Measurements from ENCODE around the gene KMT2E. TPM values are rescaled to one million over a fixed set of nuclear protein-coding genes. Genes with fewer than 3 reads are reported as not detected.
"Not testable (repeated sequence)": the region's sequence is repeated elsewhere in the genome, so short reads cannot be mapped to it uniquely, and the experiment has no call there.

The KMT2E gene
- total RNA-seq, 6 experiments from 2014 or later = 39.7 to 53.4 (median 50.1) TPM

DNA sequence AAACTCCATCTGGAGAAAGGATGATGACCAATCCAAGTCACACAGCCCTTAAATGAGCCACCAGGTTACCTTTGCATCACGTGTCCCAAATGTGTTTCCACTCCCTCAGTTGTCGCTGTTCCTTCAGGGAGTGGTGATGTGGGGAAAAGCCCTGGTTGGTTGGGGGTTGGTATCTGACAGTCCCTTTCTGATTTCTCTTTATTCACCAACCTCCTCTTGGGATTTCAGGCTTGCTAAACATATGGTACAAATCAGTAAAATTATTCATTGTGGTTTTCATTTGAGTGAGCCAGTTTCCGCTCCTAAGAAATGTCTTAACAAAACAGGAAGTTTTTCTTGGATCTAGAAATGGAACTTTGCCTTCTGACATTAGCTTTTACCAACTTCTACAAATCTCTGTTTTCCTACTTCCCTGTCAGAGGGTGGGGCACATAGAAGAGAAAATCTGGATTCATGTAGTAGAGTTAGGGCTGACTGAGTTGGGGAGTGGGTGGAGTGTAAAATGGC, 40.0 kb upstream of the KMT2E start:
- Mint-ChIP-seq H3K4me3 (peak overlapping the region; percentile 65), H3K27ac (peak overlapping the region; percentile 97), H3K9me3 (no peaks in the 10 kb centered on the region), H3K27me3 (ENCODE audit: insufficient read depth) (peaks cover 3% of the 10 kb centered on the region; the same call in 1 of the 2 replicates), H3K36me3 (ENCODE audit: low read depth) (peaks cover 21% of the 10 kb centered on the region), H3K4me1 (ENCODE audit: low read depth) (peaks cover 71% of the 10 kb centered on the region)
- TF ChIP-seq, protein P1, sequence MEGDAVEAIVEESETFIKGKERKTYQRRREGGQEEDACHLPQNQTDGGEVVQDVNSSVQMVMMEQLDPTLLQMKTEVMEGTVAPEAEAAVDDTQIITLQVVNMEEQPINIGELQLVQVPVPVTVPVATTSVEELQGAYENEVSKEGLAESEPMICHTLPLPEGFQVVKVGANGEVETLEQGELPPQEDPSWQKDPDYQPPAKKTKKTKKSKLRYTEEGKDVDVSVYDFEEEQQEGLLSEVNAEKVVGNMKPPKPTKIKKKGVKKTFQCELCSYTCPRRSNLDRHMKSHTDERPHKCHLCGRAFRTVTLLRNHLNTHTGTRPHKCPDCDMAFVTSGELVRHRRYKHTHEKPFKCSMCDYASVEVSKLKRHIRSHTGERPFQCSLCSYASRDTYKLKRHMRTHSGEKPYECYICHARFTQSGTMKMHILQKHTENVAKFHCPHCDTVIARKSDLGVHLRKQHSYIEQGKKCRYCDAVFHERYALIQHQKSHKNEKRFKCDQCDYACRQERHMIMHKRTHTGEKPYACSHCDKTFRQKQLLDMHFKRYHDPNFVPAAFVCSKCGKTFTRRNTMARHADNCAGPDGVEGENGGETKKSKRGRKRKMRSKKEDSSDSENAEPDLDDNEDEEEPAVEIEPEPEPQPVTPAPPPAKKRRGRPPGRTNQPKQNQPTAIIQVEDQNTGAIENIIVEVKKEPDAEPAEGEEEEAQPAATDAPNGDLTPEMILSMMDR (IDR thresholded peaks at IDR 0.05) = no peak
- DNase-seq = peak; percentile 84

DNA sequence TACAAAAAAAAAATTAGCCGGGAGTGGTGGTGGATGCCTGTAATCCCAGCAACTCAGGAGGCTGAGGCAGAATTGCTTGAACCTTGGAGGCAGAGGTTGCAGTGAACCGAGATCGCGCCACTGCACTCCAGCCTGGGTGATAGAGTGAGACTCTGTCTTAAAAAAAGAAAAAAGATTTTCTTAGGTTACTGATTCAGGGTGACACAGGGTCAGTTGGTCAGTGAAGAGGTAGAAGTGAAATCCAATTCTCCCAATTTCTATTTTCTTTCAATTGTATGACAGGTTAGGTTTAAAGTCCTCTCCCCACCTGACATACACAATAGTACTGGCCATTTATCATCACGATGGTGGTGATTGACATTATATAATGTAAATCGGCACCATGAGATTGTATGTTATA, 38.5 kb upstream of the KMT2E start:
- H3K27me3 Mint-ChIP-seq (ENCODE audit: insufficient read depth); DNase-seq; H3K9me3 Mint-ChIP-seq; H3K4me3 Mint-ChIP-seq: not testable (repeated sequence)
- Mint-ChIP-seq H3K4me1 (ENCODE audit: low read depth) (peaks cover 82% of the 10 kb centered on the region), H3K36me3 (ENCODE audit: low read depth) (peaks cover 21% of the 10 kb centered on the region), H3K27ac (peak overlapping the region; percentile 49)

DNA sequence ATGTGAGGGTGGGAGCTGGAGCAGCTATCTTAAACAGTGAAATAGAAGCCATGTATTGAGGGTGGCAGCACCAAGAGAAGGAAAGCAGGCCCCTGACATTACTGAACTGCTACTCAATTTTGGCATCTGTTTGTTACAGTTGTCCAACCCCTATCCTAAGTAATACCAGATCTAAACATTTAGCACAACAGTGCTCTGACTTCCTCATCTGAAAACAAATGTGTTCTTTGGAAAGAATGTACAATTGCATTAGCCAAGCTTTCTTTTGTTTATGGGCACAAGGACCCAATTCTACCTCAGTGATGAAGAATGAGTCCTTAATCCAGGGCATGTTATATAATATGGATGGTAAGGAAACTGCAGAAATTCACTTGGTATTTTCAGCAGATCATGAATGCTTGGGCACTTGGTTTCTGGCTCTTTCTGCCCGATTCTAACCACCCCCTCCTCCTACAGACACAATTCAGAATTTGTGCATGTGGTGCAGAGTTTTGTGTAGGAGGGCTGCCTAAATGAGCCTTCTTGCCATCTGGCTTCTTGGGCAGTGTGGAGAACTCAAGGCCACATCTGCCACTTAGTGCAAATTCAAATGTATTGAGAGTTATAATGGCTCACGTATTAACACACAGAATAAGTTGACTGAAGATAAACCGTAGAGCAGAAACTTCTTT, 36.9 kb upstream of the KMT2E start:
- H3K27me3 Mint-ChIP-seq (ENCODE audit: insufficient read depth) = peaks cover 5% of the 10 kb centered on the region; the same call in 1 of the 2 replicates
- peak overlapping the region; percentile 81 for H3K27ac Mint-ChIP-seq
- no peak for DNase-seq
- H3K4me1 Mint-ChIP-seq (ENCODE audit: low read depth) = peaks cover 82% of the 10 kb centered on the region
- TF ChIP-seq, protein P1 (IDR thresholded peaks at IDR 0.05) = no peak
- no peak overlapping the region for H3K4me3 Mint-ChIP-seq
- H3K36me3 Mint-ChIP-seq (ENCODE audit: low read depth) = peaks cover 22% of the 10 kb centered on the region
- no peaks in the 10 kb centered on the region for H3K9me3 Mint-ChIP-seq

DNA sequence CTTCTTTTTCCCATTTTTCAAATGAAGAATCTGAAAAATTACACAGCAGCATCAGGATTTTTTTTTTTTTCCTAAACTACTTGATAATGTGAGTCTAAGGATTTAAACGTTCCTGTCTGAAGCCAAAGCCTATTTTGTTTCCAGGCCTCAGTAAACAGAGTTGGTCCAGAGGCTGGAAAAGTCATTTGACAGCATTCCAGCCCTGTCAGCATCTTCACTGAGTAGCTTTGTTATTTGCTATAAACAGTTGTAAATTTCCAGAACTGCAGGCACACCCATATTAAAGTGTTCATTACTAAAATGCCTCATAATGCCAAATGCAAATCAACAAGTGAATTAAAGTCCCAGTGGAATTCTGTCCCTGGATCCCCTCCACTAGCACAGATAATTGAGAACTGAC, 35.5 kb upstream of the KMT2E start:
- no peak overlapping the region for H3K4me3 Mint-ChIP-seq
- peaks cover 24% of the 10 kb centered on the region for H3K36me3 Mint-ChIP-seq (ENCODE audit: low read depth)
- no peak for DNase-seq
- peaks cover 11% of the 10 kb centered on the region for H3K27me3 Mint-ChIP-seq (ENCODE audit: insufficient read depth)
- H3K4me1 Mint-ChIP-seq (ENCODE audit: low read depth) = peaks cover 84% of the 10 kb centered on the region
- TF ChIP-seq, protein P1 (IDR thresholded peaks at IDR 0.05) = no peak
- no peaks in the 10 kb centered on the region for H3K9me3 Mint-ChIP-seq
- peak overlapping the region; percentile 81 for H3K27ac Mint-ChIP-seq

DNA sequence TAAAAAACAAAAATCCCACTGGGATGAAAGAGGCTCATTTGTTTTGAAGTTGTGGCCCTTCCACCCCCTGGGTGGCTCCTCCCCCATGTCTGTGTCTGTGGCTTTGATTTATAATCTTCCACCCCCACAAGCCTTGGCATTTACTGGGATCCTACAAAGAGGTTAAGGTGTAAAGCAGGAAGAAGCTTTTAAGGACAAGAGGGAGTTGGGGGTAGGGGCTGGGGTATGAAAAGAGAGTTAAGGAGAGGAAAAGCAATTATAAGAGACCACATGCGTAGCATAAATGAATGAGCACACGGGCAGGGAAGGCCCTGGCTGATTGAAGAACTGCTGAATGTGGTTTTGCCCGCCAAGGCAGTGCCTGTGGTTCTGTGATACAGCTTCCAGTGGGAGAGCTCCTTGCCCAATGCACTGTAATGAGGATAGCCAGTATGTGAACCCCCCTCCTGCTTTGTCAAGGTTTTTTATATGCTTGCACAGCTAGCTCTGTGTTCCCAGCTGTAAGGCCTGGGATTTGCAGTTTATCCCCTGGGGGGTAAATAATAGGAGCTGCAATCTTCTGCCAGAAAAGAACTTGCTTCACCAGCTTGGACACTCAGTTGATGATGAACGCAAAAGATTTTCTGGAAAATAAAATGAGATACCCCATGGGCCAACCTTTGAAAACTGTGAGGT, 34.7 kb upstream of the KMT2E start:
- TF ChIP-seq, protein P1 (IDR thresholded peaks at IDR 0.05) = no peak
- peak; percentile 82 for DNase-seq
- H3K4me3 Mint-ChIP-seq = peak overlapping the region; percentile 56
- peaks cover 18% of the 10 kb centered on the region for H3K36me3 Mint-ChIP-seq (ENCODE audit: low read depth)
- peaks cover 79% of the 10 kb centered on the region for H3K4me1 Mint-ChIP-seq (ENCODE audit: low read depth)
- no peaks in the 10 kb centered on the region for H3K9me3 Mint-ChIP-seq
- H3K27me3 Mint-ChIP-seq (ENCODE audit: insufficient read depth) = peaks cover 11% of the 10 kb centered on the region
- peak overlapping the region; percentile 81 for H3K27ac Mint-ChIP-seq

DNA sequence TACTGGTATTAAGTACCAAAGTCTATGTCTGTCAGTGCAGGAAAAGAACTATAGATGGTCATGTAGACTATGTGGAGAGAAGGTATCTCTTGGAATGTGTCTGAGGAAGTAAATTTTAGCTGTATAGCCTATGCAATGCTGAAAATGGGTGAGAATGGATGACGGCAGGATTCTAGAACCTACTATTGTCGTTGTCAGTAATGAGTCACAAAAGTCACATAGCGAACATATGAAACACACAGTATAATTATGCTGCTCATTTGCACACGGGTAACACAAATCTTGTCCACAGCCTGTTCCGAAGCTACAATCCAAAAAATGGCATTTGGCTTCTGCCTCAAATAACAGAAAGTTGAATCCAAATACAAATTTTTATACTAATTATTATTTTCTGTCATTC, 33.6 kb upstream of the KMT2E start:
- Mint-ChIP-seq H3K36me3 (ENCODE audit: low read depth) (peaks cover 14% of the 10 kb centered on the region), H3K27ac (peak overlapping the region; percentile 81), H3K9me3 (no peaks in the 10 kb centered on the region), H3K27me3 (ENCODE audit: insufficient read depth) (peaks cover 11% of the 10 kb centered on the region), H3K4me3 (peak overlapping the region; percentile 52), H3K4me1 (ENCODE audit: low read depth) (peaks cover 75% of the 10 kb centered on the region; the same call in 1 of the 2 replicates)
- TF ChIP-seq, protein P1 (IDR thresholded peaks at IDR 0.05) = no peak
- peak; percentile 48 for DNase-seq
